HG02852 (cell line): Measurements from ENCODE around the gene CRACR2B.

Source experiments
- ATAC-seq: cut with Tn5 transposase; IDR thresholded peaks from one replicate; pipeline ENCODE4 v1.9.1; 2021; ENCODE audit warnings: mild to moderate bottlenecking, moderate library complexity; ENCODE audit not compliant: unreplicated experiment

The CRACR2B gene

DNA sequence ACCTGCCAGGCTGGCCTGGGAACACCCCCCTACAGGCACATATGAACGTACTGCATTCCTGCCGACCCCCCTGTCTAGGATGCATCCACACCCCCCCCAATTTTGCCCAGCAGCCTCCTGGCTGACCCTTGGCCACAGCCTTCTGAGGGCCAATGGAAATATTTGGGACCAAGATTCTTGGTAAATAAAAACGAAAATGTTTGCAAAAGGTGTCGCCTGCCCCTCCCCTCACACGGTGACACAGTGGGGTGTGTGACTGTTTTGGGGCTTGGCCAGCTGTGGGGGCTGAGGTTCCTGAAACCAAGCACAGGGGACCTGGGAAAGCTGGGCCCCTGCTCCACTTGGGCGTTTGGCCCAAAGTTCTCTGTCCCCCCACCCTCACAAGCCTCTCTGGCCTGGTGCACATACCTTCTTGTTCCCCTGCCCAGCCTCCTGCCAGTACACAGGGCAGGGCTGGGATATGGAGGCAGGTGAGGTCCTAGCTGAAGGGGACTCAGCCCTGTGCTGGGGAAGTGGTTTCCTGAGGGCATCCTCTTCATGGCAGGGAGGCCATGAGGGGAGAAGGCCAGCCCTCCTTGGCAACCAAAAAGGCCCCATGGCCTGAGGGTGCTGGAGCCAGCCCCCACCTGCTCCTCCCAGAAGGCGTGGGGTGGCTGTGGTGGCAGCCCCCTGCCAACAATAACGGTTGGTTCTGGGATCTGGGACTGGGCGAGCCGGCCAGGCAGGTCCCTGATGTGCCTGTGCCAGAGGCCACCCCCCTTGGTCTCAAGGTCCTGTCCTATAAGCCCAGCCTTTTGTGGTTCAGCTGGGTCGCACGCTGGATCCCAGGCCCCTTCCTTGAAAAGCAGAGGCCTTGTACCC, 2.1 kb upstream of the CRACR2B start:
- ATAC-seq: no peak

DNA sequence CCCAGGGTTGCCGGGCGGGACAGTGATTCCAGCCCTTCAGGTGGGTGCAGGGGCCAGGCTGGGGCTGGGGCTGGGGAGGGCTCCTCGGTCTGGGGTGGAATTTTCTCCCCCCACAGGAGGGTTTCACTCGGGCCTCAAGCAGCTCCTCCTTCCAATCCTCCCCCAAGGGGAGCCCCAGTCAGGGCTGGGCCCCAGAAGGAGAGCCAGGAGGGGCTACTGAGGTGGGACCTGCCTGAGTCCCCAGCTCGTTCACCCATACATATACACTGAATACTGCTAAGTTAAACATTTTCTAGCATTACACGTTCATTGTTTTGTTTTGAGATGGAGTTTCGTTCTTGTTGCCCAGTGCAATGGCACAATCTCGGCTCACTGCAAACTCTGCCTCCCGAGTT, 1.5 kb upstream of the CRACR2B start:
- no peak for ATAC-seq

DNA sequence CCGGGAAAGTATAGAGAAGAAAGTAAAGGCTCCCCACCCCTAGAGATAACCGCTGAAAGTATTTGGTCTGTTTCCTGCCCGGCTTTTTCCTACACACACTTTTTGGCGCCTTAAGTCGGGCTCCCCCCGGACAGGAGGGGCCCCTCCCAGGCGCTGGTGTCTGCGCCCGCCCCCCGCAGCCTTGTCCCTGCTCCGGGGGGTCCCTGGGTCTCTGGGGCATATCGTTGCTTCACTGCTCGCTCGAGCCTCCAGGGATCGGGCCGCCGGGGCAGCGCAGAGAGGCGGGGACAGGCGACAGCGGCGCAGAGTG, 928 bp upstream of the CRACR2B start:
- ATAC-seq: no peak

DNA sequence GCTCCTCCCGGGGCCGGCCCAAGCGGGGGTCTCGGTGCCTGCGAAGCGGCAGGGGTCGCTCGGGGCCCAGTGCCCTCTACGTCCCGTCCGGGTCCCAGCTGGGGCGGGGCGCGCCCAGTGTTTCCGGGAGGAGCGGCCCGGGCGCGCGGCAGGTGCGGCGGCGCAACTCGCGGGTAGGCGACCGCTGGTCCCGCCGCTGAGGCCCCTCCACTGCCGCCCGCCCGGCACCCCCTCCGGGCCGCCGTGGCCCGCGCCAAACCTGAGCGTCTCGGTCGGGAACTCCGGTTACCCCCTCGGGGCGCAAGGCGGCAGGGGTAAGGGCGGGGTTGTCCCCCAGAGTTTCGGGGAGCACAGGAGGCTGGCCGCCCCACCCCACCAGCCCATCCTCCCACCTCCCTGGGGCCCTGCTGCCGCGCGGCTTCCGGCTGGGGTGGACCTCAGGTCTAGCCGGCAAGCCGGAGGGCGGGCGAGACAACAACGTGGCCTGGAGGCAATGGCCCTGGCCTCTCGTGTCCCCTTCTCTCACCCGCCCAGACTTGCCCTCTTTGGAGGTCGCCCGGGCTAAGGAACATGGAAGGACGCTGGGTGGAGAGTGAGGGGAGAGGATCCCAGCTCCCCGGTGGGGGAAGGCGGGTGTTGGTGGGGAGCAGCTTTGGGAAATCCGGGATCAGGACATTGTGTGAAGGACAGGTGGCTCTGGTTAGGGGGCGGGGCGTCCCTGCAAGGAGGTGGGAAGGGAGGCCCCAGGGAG, 398 bp upstream of the CRACR2B start:
- ATAC-seq: no peak

DNA sequence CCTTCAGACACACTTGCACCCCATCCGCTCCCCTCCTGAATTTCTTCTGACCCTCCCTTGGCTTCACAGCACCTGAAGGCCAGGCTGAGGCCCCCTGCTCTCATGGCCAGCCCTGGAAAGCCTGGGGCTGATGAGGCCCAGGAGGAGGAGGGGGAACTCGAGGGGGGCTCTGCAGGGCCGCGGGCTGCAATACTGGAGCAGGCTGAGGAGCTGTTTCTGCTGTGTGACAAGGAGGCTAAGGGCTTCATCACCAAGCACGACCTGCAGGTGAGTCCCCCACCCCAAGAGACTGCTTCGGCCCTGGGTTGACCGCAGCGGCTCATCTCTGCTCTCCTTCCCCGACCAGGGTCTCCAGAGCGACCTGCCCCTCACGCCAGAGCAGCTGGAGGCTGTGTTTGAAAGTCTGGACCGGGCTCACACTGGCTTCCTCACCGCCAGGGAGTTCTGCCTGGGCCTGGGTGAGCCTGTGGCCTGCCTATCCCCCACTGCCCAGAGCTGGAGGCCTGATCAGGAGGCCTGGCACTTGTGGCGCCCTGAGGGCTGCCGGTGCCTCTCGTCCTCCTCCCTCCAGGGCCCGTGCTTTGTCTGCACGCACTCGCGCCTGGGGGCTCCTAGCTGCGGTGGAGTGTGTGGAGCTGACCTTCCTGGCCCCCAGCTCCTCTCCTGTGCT, 922 bp downstream of the CRACR2B start:
- ATAC-seq: no peak

DNA sequence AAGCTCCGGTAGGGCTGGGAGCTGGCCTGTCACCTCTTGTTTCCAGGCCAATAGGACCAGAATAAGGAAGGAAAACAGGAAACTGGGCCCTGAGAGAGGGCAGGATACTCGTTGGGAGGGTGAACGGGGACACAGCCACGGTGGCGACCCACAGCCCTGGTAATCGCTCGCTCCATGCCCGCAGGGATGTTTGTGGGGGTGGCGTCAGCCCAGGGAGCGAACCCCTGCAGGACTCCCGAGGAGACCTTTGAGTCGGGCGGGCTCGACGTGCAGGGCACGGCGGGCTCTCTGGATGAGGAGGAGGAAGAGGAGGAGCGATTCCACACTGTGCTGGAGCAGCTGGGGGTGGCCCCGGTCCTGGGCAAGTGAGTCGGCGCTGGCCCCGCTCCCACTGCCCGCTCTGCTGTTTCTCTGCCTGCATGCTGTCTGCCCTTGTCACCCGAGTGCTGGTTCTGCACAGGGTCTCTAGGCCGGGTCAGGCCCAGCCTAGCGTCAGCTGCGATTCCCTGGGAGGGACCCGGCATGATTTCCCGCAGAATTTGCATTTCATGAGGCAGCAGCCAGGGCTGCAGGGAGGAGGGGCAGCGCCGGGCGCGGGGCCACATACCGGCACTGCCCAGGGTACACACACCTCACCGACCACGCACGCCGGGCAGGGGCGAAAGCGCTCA, 1.6 kb downstream of the CRACR2B start:
- ATAC-seq: no peak

DNA sequence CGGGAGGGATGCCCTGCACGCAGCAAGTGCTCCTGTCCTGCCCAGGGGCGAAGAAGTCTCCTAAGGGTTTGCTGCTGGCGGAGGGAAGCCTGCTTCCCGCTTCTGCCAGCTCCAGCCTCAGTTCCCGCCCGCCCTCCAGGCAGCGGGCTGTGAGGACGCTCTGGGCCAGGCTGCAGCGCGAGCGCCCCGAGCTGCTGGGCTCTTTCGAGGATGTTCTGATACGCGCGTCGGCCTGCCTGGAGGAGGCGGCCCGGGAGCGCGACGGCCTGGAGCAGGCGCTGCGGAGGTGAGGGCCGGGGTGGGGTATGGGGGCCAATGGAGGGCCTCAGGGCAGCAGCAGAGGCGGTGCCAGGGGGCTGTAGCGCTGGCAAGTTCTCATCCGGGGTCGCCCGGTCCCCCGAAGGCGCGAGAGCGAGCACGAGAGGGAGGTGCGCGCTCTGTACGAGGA, 2.2 kb downstream of the CRACR2B start:
- ATAC-seq: no peak

DNA sequence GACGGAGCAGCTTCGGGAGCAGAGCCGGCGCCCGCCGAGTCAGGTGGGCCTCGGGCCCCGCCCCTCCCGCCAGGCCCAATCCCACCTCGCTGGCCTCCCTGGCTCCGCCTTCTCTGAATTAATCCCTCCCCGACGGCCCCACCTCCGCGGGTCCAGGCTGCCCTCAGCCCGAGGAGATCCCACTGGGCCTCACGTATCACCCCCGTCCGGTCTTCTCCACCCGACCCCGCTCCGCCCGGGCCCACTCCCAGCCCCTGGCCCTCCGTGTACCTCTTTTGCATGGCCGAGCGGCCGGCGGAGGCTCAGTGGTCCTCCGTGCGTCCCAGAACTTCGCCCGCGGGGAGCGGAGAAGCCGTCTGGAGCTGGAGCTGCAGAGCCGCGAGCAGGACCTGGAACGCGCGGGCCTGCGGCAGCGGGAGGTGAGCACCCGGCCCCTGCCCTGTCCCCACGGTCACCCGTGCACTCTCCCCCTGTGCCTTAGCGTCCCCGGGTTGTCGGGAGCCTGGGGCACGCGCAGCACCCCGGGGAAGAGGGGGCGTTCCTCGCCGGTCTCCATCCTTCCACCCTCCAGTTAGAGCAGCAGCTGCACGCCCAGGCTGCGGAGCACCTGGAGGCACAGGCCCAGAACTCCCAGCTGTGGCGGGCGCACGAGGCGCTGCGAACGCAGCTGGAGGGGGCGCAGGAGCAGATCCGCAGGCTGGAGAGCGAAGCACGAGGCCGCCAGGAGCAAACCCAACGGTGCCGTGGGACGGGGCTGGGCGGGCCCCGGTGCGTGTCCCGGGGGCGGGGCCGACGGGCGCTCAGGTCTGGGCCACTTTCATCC, 2.8 kb downstream of the CRACR2B start:
- ATAC-seq: no peak

DNA sequence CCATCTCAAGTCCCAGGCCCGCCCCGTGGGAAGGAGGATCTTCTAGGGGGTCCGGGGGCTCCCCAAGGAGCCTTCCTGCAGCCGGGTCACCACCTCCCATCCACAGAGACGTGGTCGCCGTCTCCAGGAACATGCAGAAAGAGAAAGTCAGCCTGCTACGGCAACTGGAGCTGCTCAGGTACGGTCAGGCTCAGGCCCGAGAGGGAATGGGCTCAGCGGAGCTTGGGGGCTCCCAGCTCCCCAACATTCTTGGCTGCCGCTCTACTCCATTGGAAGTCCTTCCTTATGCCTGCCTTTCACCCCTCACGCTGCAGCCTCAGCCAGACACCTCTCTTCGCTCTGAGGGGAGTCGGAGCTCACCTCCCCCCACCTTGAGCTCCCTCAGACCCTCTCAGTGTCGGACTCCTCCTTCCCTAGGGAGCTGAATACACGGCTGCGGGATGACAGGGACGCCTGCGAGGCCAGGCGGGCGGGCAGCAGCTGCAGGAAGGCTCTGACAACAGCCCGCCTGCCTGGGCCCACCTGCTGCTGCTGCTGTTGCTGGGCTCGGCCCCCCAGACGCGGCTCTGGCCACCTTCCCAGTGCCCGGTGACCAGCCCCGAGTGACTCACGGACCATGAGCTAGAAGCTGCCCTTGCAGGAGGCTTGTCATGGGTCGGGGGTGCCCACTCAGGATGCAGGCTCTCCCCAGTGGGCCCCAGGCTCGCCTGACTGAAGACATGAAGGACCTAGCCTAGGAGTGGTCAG, 3.6 kb downstream of the CRACR2B start:
- ATAC-seq: no peak

DNA sequence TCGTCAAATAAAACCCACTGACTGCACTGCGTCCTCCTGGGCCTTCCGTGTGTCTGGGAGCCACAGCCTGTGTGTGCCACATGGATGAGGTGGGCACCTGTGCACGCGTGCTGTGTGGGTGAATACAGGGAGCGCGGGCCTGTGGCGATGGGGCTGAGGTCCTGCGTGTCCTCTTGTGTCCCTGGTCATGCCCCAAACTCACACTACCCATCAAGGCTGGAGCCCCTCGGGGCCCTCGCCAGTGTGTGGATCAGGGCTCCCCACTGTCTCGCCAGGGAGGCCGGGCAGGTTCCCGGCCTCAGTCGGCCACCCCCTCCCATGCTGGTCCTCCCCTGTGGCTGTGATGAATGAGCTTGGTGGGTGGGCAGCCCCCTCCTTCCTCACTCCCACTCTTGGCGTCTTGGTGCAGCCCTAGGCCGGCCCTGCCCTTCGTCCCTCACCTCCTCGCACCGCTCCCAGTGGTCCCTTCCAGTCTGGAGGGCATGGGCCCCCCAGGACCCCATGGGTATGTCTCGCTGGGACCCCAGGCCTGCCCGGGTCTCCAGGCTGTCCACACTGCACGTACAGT, 4.3 kb downstream of the CRACR2B start:
- no peak for ATAC-seq

DNA sequence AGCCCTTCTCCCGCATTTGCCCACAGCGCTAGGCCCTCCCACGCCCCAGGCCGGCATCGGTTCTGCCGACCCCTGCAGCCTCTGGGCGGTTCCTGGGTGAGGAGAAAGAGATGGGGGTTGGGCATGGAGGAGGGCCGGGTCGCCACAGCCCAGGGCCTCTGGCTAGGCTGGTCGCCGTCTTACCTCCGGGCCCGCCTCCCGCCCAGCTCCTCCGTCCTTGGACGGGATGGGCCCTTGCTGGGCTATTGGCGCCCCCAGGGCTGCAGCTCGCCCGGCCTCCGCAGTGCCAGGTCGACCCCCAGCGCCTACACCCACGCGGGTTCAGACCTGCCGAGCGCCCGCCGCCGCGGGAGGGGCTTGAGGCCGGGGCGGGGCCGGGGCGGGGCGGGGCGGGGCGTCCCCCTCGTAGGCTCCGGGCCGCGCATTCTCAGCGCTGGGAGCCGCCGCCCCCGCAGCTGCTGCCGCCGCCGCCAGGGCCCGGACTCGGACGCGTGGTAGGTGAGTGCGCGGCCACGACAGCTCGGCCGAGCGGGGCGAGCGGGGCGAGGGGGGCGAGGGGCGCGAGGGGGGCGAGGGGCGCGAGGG, 4.9 kb downstream of the CRACR2B start, which contains the start of gene CD151:
TSS of gene CD151 (plus strand) at position 424 of the 585 bp plus-strand sequence. CDS start 3,118 bp downstream, outside the sequence.
- no peak for ATAC-seq

DNA sequence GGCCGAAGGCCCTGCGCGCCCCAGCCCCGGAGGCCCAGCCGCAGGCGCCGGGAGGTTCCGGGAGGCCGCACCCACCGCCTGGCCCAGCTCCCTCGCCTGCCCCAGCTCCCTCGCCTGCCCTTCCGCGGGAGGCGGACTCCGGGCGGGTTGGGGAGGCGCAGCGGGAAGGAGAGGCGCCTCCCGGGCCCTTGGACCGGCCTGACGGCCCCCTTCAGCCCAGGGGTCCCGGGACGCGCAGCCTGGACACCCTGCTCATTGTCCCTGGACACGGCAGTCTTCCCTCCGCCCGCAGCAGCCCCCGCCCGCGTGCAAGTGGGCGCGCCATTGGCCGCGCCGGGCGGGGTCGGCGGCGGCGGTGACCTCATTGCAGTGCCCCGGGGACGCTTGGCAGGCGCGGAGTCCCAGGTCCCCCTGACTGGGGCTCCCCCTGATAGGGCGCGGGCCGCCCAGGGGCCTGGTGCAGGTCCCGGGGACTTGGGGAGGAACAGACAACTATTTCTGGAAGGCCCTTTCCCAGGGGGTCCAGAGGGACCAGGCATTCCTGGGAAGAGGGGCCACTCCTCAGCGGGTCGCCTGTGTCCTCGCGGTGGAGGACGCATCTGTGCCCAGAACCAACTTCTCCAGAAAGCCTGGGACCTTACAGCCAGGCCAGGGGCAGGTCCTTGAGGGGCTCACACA, 5.5 kb downstream of the CRACR2B start:
- ATAC-seq: no peak

DNA sequence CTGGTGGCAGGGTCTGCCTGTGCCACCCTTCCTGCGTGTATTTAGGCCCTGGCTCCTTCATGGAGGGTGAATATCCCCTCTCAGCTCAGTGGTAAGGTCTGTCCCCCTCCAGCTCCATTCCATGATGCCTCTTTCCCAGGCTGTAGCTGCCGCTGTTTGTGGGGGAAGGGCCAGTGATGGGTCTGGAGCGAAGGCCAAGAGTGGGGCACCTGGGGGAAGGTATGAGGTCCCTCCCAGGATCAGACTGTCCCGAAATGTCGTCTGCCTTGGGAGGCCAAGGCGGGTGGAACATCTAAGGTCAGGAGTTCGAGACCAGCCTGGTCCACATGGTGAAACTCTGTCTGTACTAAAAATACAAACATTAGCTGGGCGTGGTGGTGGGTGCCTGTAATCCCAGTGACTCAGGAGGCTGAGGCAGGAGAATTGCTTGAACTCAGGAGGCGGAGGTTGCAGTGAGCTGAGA, 6.2 kb downstream of the CRACR2B start:
- no peak for ATAC-seq

DNA sequence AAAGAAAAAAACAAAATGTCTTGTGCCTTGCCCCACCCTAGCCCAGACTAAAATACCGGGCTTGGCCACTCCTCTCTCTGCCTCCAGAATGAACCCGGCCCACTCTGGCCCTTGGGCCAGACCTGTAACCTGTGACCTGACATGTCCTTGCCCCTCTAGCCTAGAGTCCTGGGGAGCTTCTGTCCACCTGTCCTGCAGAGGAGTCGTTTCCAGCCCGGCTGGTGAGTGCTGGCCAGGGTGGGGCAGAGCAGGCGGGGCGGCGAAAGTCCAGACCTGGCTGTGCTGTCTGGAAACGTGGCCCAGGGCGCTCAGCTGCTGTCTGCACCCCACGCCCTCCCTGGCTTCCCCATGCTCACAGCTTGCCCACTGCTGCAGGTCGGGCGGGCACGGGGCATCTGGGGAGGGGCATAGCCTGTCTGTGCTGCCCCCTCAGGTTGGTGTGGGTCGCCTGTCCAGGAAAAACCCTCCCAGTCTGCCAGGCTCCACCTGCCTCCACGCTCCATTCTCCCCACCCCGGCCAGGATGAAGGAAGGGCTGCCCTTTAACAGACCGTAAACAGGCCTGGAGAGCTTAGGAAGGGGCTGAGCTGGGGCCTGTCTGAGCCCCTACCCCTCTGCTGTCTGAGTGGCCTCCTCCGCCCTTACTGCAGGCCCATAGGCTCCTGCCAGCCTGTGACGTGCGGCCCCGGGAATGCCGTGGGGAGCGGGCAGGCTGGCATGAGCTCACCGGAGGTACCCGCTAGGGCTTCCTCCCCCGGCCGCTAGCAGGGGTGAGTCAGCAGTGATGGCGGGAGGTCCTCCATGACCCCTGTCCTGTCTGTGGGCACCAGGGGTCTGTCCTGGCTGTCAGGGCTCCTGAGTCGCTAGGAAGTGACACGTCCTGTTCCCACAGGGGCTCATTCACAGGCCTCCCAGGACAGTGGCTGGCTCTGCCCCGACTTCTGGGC, 6.9 kb downstream of the CRACR2B start:
- ATAC-seq: no peak

DNA sequence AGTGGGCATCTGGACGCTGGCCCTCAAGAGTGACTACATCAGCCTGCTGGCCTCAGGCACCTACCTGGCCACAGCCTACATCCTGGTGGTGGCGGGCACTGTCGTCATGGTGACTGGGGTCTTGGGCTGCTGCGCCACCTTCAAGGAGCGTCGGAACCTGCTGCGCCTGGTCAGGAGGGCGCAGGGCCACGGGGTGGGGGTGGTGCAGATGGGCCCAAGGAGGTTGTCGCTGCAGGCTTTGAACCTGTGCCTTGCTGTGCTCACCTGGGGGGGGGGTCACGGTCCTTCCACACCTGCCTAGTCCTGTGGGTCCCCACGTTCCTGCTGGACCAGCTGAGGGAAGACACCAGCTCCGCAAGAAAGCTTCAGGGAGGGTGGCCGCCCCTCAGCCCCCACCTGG, 8.6 kb downstream of the CRACR2B start:
- no peak for ATAC-seq

DNA sequence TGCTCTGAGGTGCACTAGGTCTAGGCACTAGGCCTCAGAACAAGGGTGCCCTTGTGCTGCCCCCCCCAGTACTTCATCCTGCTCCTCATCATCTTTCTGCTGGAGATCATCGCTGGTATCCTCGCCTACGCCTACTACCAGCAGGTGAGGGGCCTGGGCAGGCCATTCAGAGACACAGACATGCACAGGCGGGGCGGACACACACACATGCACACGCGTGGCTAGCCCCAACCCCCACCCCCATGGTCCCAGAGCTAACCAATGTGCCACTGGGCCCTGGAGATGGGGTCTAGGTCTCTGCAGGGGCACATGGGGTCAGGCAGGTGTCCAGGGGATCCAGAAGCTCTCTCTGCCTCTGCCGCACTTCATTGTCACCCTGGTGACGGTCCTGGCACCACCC, 9.0 kb downstream of the CRACR2B start:
- ATAC-seq: no peak
